Neural cell (in vitro differentiated cells): ENCODE results near the gene RAB27B. TPM values are rescaled to one million over a fixed set of nuclear protein-coding genes. Genes with fewer than 3 reads are reported as not detected.

Source experiments
- H2AFZ ChIP-seq: fragments of 200-600, 300-800 bp; sonication (generic), shearing (Covaris generic); 2 replicates; pipeline ENCODE4 v1.6.0; 2014; ENCODE audit warnings: low read depth, mild to moderate bottlenecking, antibody characterized with exemption, low read length, moderate library complexity
- H3F3A ChIP-seq: fragments of 200-600 bp; shearing (Covaris generic); 2 replicates; pipeline ENCODE4 v1.6.1; 2016; ENCODE audit warnings: mild to moderate bottlenecking, moderate library complexity, mixed read lengths, antibody characterized with exemption, low read length; ENCODE audit not compliant: insufficient read depth, poor library complexity, severe bottlenecking
- H3K27ac ChIP-seq: fragments of 200-600, 300-800 bp; sonication (generic), shearing (Covaris generic); 2 replicates; pipeline ENCODE4 v1.5.1; 2014; ENCODE audit warnings: mild to moderate bottlenecking, low read length, moderate library complexity
- H3K27me3 ChIP-seq: fragments of 300-800, 200-600 bp; sonication (generic), shearing (Covaris generic); 2 replicates; pipeline ENCODE4 v1.6.0; 2014; ENCODE audit warnings: mild to moderate bottlenecking, low read depth, low read length, moderate library complexity; ENCODE audit not compliant: insufficient read depth
- H3K36me3 ChIP-seq: fragments of 300-800, 200-600 bp; sonication (generic), shearing (Covaris generic); 2 replicates; pipeline ENCODE4 v1.5.1; 2014; ENCODE audit warnings: mild to moderate bottlenecking, antibody characterized with exemption, low read length, moderate library complexity; ENCODE audit not compliant: insufficient read depth
- H3K4me2 ChIP-seq: fragments of 300-800, 200-600 bp; sonication (generic), shearing (Covaris generic); 2 replicates; pipeline ENCODE4 v1.6.0; 2014; ENCODE audit warnings: mild to moderate bottlenecking, low read length
- H3K4me3 ChIP-seq: fragments of 300-800, 200-600 bp; sonication (generic), shearing (Covaris generic); 2 replicates; pipeline ENCODE4 v1.5.1; 2014; ENCODE audit warnings: mild to moderate bottlenecking, low read length, moderate library complexity
- H3K79me2 ChIP-seq: fragments of 200-600 bp; shearing (Covaris generic); replicated peaks from 2 replicates; pipeline ENCODE4 v1.6.0; 2014; ENCODE audit warnings: mild to moderate bottlenecking, low read length, moderate library complexity; ENCODE audit not compliant: insufficient read depth
- H3K9ac ChIP-seq: fragments of 300-800, 200-600 bp; sonication (generic), shearing (Covaris generic); 2 replicates; pipeline ENCODE4 v1.6.1; 2016; ENCODE audit warnings: mild to moderate bottlenecking, low read length, mixed read lengths
- H3K9me2 ChIP-seq: fragments of 200-600 bp; shearing (Covaris generic); 2 replicates; pipeline ENCODE4 v1.6.1; 2016; ENCODE audit warnings: mild to moderate bottlenecking, low read length, mixed read lengths; ENCODE audit not compliant: insufficient read depth
- H3K9me3 ChIP-seq: fragments of 200-600, 300-800 bp; sonication (generic), shearing (Covaris generic); 2 replicates; pipeline ENCODE4 v1.6.1; 2016; ENCODE audit warnings: mild to moderate bottlenecking, mixed run types, low read length, moderate library complexity, mixed read lengths
- H4K20me1 ChIP-seq: fragments of 200-600 bp; shearing (Covaris generic); 2 replicates; pipeline ENCODE4 v1.6.1; 2016; ENCODE audit warnings: mild to moderate bottlenecking, mixed run types; ENCODE audit not compliant: insufficient read depth
- CTCF ChIP-seq: fragments of 450-650 bp; IDR thresholded peaks from 2 replicates; pipeline ENCODE4 v1.5.1; 2014; ENCODE audit warnings: antibody characterized with exemption, mild to moderate bottlenecking, moderate library complexity; ENCODE audit not compliant: poor library complexity, severe bottlenecking
- EP300 ChIP-seq: fragments of 450-650 bp; conservative IDR thresholded peaks from 2 replicates; pipeline ENCODE4 v1.6.1; 2014; ENCODE audit warnings: antibody characterized with exemption, mild to moderate bottlenecking, moderate library complexity; ENCODE audit not compliant: poor library complexity, severe bottlenecking
- EZH2 ChIP-seq: fragments of 200-600, 300-800 bp; shearing (Covaris generic), sonication (generic); IDR thresholded peaks from 2 replicates; pipeline ENCODE4 v1.6.1; 2014; ENCODE audit warnings: antibody characterized with exemption, low read length, borderline replicate concordance, mild to moderate bottlenecking; ENCODE audit not compliant: insufficient read depth, poor library complexity, severe bottlenecking
- MXI1 ChIP-seq: fragments of 450-650 bp; conservative IDR thresholded peaks from 2 replicates; pipeline ENCODE4 v1.6.1; 2014; ENCODE audit warnings: antibody characterized with exemption, mild to moderate bottlenecking; ENCODE audit not compliant: poor library complexity, severe bottlenecking
- POLR2AphosphoS5 ChIP-seq: IDR thresholded peaks from 2 replicates; pipeline ENCODE4 v1.6.1; 2012
- RAD21 ChIP-seq: fragments of 450-650 bp; conservative IDR thresholded peaks from 2 replicates; pipeline ENCODE4 v1.6.1; 2014; ENCODE audit warnings: antibody characterized with exemption, mild to moderate bottlenecking, moderate library complexity
- REST ChIP-seq: IDR thresholded peaks from 2 replicates; pipeline ENCODE4 v1.6.1; 2012; ENCODE audit warnings: borderline replicate concordance
- SMC3 ChIP-seq: fragments of 450-650 bp; conservative IDR thresholded peaks from 2 replicates; pipeline ENCODE4 v1.6.1; 2014; ENCODE audit warnings: antibody characterized with exemption, mild to moderate bottlenecking, moderate library complexity; ENCODE audit not compliant: poor library complexity
- TAF1 ChIP-seq: IDR thresholded peaks from 2 replicates; pipeline ENCODE4 v1.6.1; 2012; ENCODE audit warnings: low read depth
- polyA plus RNA-seq: library from polyadenylated mRNA; depleted of rRNA; stranded (reverse); fragments of >200 nt; gene quantifications from 2 replicates; pipeline ENCODE4 v1.2.3, GENCODE V29; 2014

Gene RAB27B
- polyA plus RNA-seq, 1 donor from 2014 or later: 37.3 TPM

- H2AFZ ChIP-seq: no peak overlapping the region
- H3K9me2 ChIP-seq: no peaks in the 10 kb centered on the region
- TF ChIP-seq MXI1 (no peak), RAD21 (no peak), REST (no peak), CTCF (no peak), TAF1 (no peak), EP300 (no peak), SMC3 (no peak), POLR2AphosphoS5 (no peak), EZH2 (no peak)
- H3K9ac ChIP-seq: no peak overlapping the region
- H3K9me3 ChIP-seq: no peaks in the 10 kb centered on the region
- H4K20me1 ChIP-seq: no peaks in the 10 kb centered on the region
- H3K27ac ChIP-seq: no peak overlapping the region
- no peaks in the 10 kb centered on the region for H3K36me3 ChIP-seq
- no peaks in the 10 kb centered on the region for H3F3A ChIP-seq
- no peak overlapping the region for H3K4me2 ChIP-seq
- H3K27me3 ChIP-seq: no peaks in the 10 kb centered on the region
- H3K4me3 ChIP-seq: no peak overlapping the region
- H3K79me2 ChIP-seq: no peaks in the 10 kb centered on the region
Measured at GRCh38 chr18:54923339-54923956, 95.2 kb downstream of the RAB27B start.

- Histone ChIP-seq H3K79me2 (no peaks in the 10 kb centered on the region), H3K9me2 (no peaks in the 10 kb centered on the region), H3K27me3 (no peaks in the 10 kb centered on the region), H3K4me2 (no peak overlapping the region), H2AFZ (no peak overlapping the region), H3K4me3 (no peak overlapping the region), H3K9ac (no peak overlapping the region), H4K20me1 (no peaks in the 10 kb centered on the region), H3K27ac (no peak overlapping the region), H3K36me3 (no peaks in the 10 kb centered on the region), H3K9me3 (no peaks in the 10 kb centered on the region), H3F3A (no peaks in the 10 kb centered on the region)
- no peak for TF ChIP-seq RAD21
- TF ChIP-seq EP300: no peak
- TF ChIP-seq REST: no peak
- no peak for TF ChIP-seq POLR2AphosphoS5
- TF ChIP-seq SMC3: no peak
- no peak for TF ChIP-seq CTCF
- no peak for TF ChIP-seq TAF1
- no peak for TF ChIP-seq EZH2
- no peak for TF ChIP-seq MXI1
Measured at GRCh38 chr18:54924948-54925347, 96.7 kb downstream of the RAB27B start.
